GM12801 (cell line): ENCODE results near the gene KCNH8.

Experiments
- TF ChIP-seq, protein P1 (sequence below): IDR thresholded peaks from one replicate; pipeline ENCODE4 v1.5.1; 2011; ENCODE audit warnings: control low read depth; ENCODE audit not compliant: insufficient read length; ENCODE audit errors: extremely low read depth

KCNH8 gene

GRCh38 chr3:19213603-19214220, 65.4 kb downstream of the KCNH8 start:
- TF ChIP-seq, protein P1, sequence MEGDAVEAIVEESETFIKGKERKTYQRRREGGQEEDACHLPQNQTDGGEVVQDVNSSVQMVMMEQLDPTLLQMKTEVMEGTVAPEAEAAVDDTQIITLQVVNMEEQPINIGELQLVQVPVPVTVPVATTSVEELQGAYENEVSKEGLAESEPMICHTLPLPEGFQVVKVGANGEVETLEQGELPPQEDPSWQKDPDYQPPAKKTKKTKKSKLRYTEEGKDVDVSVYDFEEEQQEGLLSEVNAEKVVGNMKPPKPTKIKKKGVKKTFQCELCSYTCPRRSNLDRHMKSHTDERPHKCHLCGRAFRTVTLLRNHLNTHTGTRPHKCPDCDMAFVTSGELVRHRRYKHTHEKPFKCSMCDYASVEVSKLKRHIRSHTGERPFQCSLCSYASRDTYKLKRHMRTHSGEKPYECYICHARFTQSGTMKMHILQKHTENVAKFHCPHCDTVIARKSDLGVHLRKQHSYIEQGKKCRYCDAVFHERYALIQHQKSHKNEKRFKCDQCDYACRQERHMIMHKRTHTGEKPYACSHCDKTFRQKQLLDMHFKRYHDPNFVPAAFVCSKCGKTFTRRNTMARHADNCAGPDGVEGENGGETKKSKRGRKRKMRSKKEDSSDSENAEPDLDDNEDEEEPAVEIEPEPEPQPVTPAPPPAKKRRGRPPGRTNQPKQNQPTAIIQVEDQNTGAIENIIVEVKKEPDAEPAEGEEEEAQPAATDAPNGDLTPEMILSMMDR, result no peak

- TF ChIP-seq, protein P1, result no peak
These were observed 67.1 kb downstream of the KCNH8 start for GRCh38 chr3:19215427-19215826.

- TF ChIP-seq, protein P1, result no peak
These were observed 68.5 kb downstream of the KCNH8 start for GRCh38 chr3:19216669-19217337.

GRCh38 chr3:19220311-19220710, 72.0 kb downstream of the KCNH8 start:
- TF ChIP-seq, protein P1, result no peak

DNA sequence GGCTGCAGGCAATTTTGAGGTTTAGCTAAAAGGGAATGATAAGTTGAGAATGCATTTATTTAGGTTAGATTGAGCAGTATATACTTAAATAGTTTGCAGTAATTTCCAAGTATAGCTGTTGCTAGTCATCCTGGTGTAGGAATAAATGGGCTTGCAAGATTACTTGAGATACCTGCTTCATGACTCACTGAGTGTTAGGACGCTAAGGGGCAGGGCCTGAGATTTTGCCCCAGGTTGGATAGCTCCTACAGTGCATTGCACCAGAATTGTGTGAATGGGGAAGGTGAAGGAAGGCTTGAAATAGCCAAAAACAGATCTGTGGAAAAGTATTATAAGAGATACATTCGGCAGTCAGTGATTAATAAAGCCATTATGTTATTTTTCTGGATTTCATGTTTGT, 72.8 kb downstream of the KCNH8 start:
- TF ChIP-seq, protein P1, result no peak

DNA sequence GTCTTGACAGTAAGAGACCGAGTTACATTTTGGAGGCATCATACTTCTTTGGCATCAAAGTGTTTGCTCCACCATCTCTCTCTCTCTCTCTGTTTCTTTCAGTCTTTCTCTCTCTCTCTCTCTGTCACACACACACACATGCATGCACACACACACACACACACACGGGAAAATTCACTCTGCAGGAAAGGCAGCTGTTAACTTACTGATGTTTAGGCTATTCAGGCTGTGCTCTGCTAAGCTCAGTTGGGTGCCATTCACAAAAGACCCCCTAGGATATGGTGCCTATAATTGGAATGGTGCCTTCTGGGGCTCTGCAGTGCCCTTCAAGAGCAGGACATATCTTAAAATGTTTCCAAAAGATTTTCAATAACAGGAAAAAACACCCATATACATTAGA, 78.2 kb downstream of the KCNH8 start:
- TF ChIP-seq, protein P1, result no peak

DNA sequence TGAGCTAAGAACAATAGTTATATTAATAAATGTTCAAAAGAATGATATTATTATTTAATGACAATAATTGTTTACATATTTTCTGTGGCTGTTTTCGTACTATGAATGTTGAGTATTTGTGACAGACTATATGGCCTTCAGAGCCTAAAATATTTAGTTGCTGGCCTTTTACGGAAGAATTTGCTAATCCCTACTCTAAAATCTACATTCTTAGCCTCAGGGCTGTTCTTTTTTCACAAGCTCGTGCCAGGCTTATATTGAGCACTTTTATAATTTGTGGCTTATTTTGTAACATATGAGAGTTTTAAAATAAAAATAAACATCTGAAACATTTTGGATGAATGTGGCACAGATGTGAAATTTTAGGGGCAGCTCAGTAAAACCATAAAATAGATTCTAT, 79.9 kb downstream of the KCNH8 start:
- TF ChIP-seq, protein P1, result no peak
